ENCODE results near the gene CHID1. TPM values are rescaled to one million over a fixed set of nuclear protein-coding genes. Genes with fewer than 3 reads are reported as not detected.

Gene CHID1
- total and polyA plus RNA-seq, 9 of the 15 experiments (the other 6 are each of a cell fraction or from before 2014, with no cell fraction given) = 15.1 to 108 (median 39.8) TPM

- intact Hi-C loops (cut with micrococcal nuclease) = no loop called here
- FAIRE-seq = no peak
- H3K4me2 ChIP-seq (ENCODE audit: insufficient read depth, low read length) = no peak overlapping the region
- no peak for ATAC-seq
- peak overlapping the region in 1 of 2 experiments; percentile 81; a peak in 2 of 4 replicates for H3K9ac ChIP-seq (ENCODE audit: insufficient read depth in 1 of 2, low read depth in 2 of 2, low read length in 2 of 2)
- no peak overlapping the region for H3K27ac ChIP-seq (ENCODE audit: extremely low read depth, low read depth, low read length)
- peaks cover 3% of the 10 kb centered on the region for H3K9me1 ChIP-seq (ENCODE audit: control insufficient read depth, insufficient read depth, low read length)
- CTCF ChIA-PET (ENCODE audit: low intra/inter-chr PET ratio) = no interaction called here
- H3K36me3 ChIP-seq (ENCODE audit: control insufficient read depth, insufficient read depth, low read length) = peaks cover 43% of the 10 kb centered on the region; the same call in 1 of the 3 replicates
- H3K27me3 ChIP-seq (ENCODE audit: control insufficient read depth in 2 of 2, insufficient read depth in 2 of 2, low read length in 2 of 2) = no peaks in the 10 kb centered on the region
- H2AFZ ChIP-seq (ENCODE audit: low read depth, low read length) = no peak overlapping the region
- H3K4me1 ChIP-seq (replicated peaks in 1 of 2; ENCODE audit: control insufficient read depth in 2 of 2, insufficient read depth in 2 of 2, low read length in 2 of 2) = peaks cover 24 to 93% of the 10 kb centered on the region in 2 experiments
- peaks cover 8% of the 10 kb centered on the region; the same call in 1 of the 2 replicates for H4K20me1 ChIP-seq (replicated peaks; ENCODE audit: control insufficient read depth, insufficient read depth, low read length)
- POLR2A ChIA-PET = interaction anchor here (0.6 to 1.9 kb wide), 4 partner anchors 9 to 33 kb away, joined by 3 to 6 read pairs (median 3); no protein-coding TSS in a partner anchor
- no peak overlapping the region for H3K4me3 ChIP-seq
- WGBS (ENCODE audit: insufficient coverage, low coverage, missing lambda C conversion rate) = 69% methylated on average over 12 of the region's 12 CpGs
- no peaks in the 10 kb centered on the region for H3K9me3 ChIP-seq (replicated peaks; ENCODE audit: control insufficient read depth, insufficient read depth, low read depth, low read length)
- no peak for DNase-seq (ENCODE audit: extremely low read depth in 1 of 4, low spot score in 3 of 4)
- peaks cover 16% of the 10 kb centered on the region for H3K79me2 ChIP-seq (ENCODE audit: control insufficient read depth, insufficient read depth, low read length)
- no TSS peak for BruUV-seq (replicated peaks)
- in situ Hi-C loops (cut with MboI) = no loop called here
- TF ChIP-seq, protein P1, sequence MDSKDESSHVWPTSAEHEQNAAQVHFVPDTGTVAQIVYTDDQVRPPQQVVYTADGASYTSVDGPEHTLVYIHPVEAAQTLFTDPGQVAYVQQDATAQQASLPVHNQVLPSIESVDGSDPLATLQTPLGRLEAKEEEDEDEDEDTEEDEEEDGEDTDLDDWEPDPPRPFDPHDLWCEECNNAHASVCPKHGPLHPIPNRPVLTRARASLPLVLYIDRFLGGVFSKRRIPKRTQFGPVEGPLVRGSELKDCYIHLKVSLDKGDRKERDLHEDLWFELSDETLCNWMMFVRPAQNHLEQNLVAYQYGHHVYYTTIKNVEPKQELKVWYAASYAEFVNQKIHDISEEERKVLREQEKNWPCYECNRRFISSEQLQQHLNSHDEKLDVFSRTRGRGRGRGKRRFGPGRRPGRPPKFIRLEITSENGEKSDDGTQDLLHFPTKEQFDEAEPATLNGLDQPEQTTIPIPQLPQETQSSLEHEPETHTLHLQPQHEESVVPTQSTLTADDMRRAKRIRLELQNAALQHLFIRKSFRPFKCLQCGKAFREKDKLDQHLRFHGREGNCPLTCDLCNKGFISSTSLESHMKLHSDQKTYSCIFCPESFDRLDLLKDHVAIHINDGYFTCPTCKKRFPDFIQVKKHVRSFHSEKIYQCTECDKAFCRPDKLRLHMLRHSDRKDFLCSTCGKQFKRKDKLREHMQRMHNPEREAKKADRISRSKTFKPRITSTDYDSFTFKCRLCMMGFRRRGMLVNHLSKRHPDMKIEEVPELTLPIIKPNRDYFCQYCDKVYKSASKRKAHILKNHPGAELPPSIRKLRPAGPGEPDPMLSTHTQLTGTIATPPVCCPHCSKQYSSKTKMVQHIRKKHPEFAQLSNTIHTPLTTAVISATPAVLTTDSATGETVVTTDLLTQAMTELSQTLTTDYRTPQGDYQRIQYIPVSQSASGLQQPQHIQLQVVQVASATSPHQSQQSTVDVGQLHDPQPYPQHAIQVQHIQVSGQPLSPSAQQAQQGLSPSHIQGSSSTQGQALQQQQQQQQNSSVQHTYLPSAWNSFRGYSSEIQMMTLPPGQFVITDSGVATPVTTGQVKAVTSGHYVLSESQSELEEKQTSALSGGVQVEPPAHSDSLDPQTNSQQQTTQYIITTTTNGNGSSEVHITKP (IDR thresholded peaks at IDR 0.05; ENCODE audit: partially characterized antibody) = no peak
- 0 out of 2 replicates have a peak, but pooled peaks have one; percentile 5 for TF ChIP-seq FOXP1 (CRISPR knock-in tag; IDR thresholded peaks at IDR 0.05)
- peak; percentile 40 for TF ChIP-seq THRB (CRISPR knock-in tag; conservative IDR thresholded peaks at IDR 0.05)
- TF ChIP-seq POLR2A (conservative IDR thresholded peaks at IDR 0.05) = peak; percentile 49
- TF ChIP-seq TOE1 (IDR thresholded peaks at IDR 0.05; ENCODE audit: borderline replicate concordance) = no peak
- TF ChIP-seq TOE1 (CRISPR knock-in tag; IDR thresholded peaks at IDR 0.05; ENCODE audit: borderline replicate concordance, low read depth) = no peak
- TF ChIP-seq NCOR1 (IDR thresholded peaks at IDR 0.05) = no peak
- TF ChIP-seq POLR2B (IDR thresholded peaks at IDR 0.05; ENCODE audit: low read depth, partially characterized antibody) = peak; percentile 21
- TF ChIP-seq MYNN (IDR thresholded peaks at IDR 0.05) = peak; percentile 50
- no peak for TF ChIP-seq MYNN (CRISPR knock-in tag; IDR thresholded peaks at IDR 0.05)
- TF ChIP-seq, protein P2, sequence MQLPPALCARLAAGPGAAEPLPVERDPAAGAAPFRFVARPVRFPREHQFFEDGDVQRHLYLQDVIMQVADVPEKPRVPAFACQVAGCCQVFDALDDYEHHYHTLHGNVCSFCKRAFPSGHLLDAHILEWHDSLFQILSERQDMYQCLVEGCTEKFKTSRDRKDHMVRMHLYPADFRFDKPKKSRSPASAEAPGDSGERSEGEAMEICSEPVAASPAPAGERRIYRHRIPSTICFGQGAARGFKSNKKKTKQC (CRISPR knock-in tag; IDR thresholded peaks at IDR 0.05) = no peak
- TF ChIP-seq ZNF57 (CRISPR knock-in tag; IDR thresholded peaks at IDR 0.05) = no peak
- TF ChIP-seq ZKSCAN1 (IDR thresholded peaks at IDR 0.05; ENCODE audit: low read depth, low read length) = no peak
- TF ChIP-seq POLR2G (IDR thresholded peaks at IDR 0.05; ENCODE audit: low read depth, low read length) = peak; percentile 74
- TF ChIP-seq, protein P3, sequence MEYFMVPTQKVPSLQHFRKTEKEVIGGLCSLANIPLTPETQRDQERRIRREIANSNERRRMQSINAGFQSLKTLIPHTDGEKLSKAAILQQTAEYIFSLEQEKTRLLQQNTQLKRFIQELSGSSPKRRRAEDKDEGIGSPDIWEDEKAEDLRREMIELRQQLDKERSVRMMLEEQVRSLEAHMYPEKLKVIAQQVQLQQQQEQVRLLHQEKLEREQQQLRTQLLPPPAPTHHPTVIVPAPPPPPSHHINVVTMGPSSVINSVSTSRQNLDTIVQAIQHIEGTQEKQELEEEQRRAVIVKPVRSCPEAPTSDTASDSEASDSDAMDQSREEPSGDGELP (CRISPR knock-in tag; IDR thresholded peaks at IDR 0.05; ENCODE audit: borderline replicate concordance) = peak; percentile 46; the same call in 1 of the 2 replicates
These were observed 85.0 kb downstream of the CHID1 start for GRCh38 chr11:825366-826226.
